Prostate gland (tissue), 2 donors: ENCODE data around the gene LY6G5C. TPM values are rescaled to one million over a fixed set of nuclear protein-coding genes. Genes with fewer than 3 reads are reported as not detected.

Experiments used
- DNase-seq: peaks from one replicate; pipeline ENCODE4 v3.0.0-alpha.2; 2019; ENCODE audit warnings: low spot score
- H3K27ac ChIP-seq, 2 donors: fragments of 200-600 bp; sonication (generic); 2 replicates each; pipeline ENCODE4 v1.5.1; 2017 to 2019
- H3K27me3 ChIP-seq: fragments of 200-600 bp; sonication (generic); replicated peaks from 2 replicates; pipeline ENCODE4 v1.5.1; 2019; ENCODE audit not compliant: insufficient read depth
- H3K36me3 ChIP-seq, 2 donors: fragments of 200-600 bp; sonication (generic); 1 replicate in 1 of 2; 2 replicates in 1 of 2; pipeline versions ENCODE4 v1.5.1 to v1.8.1; 2017 to 2019
- H3K4me1 ChIP-seq: fragments of 200-600 bp; sonication (generic); replicated peaks from 2 replicates; pipeline ENCODE4 v1.5.1; 2019
- H3K4me3 ChIP-seq, 2 donors: fragments of 200-600 bp; sonication (generic); 2 replicates each; pipeline ENCODE4 v1.5.1; 2017 to 2019
- H3K9me3 ChIP-seq: fragments of 200-600 bp; sonication (generic); 2 replicates; pipeline ENCODE4 v1.5.1; 2017
- POLR2A ChIP-seq: fragments of 450-650 bp; IDR thresholded peaks from one replicate; pipeline ENCODE4 v1.6.1; 2016; ENCODE audit warnings: antibody characterized with exemption, mild to moderate bottlenecking
- POLR2AphosphoS5 ChIP-seq: sonication (generic); formaldehyde crosslinking; IDR thresholded peaks from one replicate; pipeline ENCODE4 v1.6.1; 2017; ENCODE audit warnings: antibody characterized with exemption
- WGBS: methylation state at CpG from one replicate; pipeline ENCODE4 v1.1.5; 2018; 5-methylcytosine and 5-hydroxymethylcytosine counted together
- intact Hi-C: fragments of 100-400 bp; cut with DNase I; formaldehyde crosslinking; loops from one replicate; pipeline ENCODE4 v1.14.2; 2022
- total RNA-seq, 2 donors: library from RNA; depleted of rRNA; stranded (reverse); fragments of >200 nt; gene quantifications; one replicate each; pipeline ENCODE4 v1.1.0, GENCODE V29; 2016
- TF ChIP-seq, protein P1 (sequence below), 4 experiments: fragments of 200-600 bp in 2 of 4; fragments of 450-650 bp in 2 of 4; sonication (generic) in 2 of 4; IDR thresholded peaks; 1 replicate in 3 of 4; 2 replicates in 1 of 4; pipeline ENCODE4 v1.5.1; 2016 to 2019; ENCODE audit warnings: antibody characterized with exemption in 4 of 4, mild to moderate bottlenecking in 2 of 4, moderate library complexity in 2 of 4

Gene LY6G5C
- total RNA-seq, 2 donors from 2014 or later, result 1.6 to 2.6 TPM

- intact Hi-C loops, result no loop called here
- no peak for DNase-seq
- TF ChIP-seq POLR2AphosphoS5, result no peak
- no peak for TF ChIP-seq POLR2A
- TF ChIP-seq, protein P1, sequence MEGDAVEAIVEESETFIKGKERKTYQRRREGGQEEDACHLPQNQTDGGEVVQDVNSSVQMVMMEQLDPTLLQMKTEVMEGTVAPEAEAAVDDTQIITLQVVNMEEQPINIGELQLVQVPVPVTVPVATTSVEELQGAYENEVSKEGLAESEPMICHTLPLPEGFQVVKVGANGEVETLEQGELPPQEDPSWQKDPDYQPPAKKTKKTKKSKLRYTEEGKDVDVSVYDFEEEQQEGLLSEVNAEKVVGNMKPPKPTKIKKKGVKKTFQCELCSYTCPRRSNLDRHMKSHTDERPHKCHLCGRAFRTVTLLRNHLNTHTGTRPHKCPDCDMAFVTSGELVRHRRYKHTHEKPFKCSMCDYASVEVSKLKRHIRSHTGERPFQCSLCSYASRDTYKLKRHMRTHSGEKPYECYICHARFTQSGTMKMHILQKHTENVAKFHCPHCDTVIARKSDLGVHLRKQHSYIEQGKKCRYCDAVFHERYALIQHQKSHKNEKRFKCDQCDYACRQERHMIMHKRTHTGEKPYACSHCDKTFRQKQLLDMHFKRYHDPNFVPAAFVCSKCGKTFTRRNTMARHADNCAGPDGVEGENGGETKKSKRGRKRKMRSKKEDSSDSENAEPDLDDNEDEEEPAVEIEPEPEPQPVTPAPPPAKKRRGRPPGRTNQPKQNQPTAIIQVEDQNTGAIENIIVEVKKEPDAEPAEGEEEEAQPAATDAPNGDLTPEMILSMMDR (IDR thresholded peaks at IDR 0.05), result no peak
- Histone ChIP-seq H3K27ac (no peak overlapping the region), H3K4me3 (no peak overlapping the region), H3K36me3 (peaks cover 45 to 78% of the 10 kb centered on the region in 2 donors), H3K27me3 (no peaks in the 10 kb centered on the region), H3K9me3 (no peaks in the 10 kb centered on the region), H3K4me1 (no peaks in the 10 kb centered on the region)
- 88% methylated on average over 17 of the region's 17 CpGs for WGBS
These were observed 36.9 kb downstream of the LY6G5C start for GRCh38 chr6:31643818-31644454.

DNA sequence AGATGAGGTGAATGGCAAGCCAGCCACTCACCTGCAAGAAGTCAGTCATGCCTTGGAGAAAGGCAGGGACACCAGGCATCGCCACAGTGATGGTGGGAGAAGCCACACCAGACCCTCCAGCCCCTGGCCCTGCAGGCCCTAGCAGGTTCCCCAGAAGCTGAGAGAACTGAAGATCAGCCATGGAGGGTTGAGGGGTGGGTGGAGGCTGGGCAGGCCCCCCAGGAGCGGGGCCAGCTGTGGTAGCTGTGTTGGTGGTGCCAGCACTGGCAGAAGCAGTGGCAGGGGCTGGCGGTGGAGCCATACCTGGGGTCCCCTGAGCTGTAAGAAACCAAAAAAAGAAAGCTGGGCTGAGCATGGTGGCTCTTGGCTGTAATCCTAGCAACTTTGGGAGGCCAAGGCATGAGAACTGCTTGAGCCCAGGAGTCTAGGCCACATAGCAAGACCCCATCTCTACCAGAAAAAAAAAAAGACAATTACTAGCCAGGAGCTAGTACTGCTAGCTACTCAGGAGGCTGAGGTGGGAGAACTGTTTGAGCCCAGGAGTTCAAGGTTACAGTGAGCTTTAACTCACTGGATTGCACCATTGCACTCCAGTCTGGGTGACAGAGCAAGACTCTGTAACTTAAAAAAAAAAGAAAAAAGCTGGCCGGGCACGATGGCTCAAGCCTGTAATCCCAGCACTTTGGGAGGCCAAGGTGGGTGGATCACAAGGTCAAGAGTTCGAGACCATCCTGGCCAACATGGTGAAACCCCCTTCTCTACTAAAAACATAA, 37.9 kb downstream of the LY6G5C start:
- Histone ChIP-seq H3K36me3 (peaks cover 37 to 69% of the 10 kb centered on the region in 2 donors), H3K4me3 (no peak overlapping the region), H3K27ac (no peak overlapping the region), H3K9me3 (no peaks in the 10 kb centered on the region), H3K27me3 (no peaks in the 10 kb centered on the region), H3K4me1 (no peaks in the 10 kb centered on the region)
- WGBS, result 91% methylated on average over 6 of the region's 6 CpGs
- DNase-seq, result no peak
- TF ChIP-seq POLR2AphosphoS5, result no peak
- TF ChIP-seq, protein P1 (IDR thresholded peaks at IDR 0.05), result no peak
- TF ChIP-seq POLR2A, result no peak
- intact Hi-C loops, result no loop called here

DNA sequence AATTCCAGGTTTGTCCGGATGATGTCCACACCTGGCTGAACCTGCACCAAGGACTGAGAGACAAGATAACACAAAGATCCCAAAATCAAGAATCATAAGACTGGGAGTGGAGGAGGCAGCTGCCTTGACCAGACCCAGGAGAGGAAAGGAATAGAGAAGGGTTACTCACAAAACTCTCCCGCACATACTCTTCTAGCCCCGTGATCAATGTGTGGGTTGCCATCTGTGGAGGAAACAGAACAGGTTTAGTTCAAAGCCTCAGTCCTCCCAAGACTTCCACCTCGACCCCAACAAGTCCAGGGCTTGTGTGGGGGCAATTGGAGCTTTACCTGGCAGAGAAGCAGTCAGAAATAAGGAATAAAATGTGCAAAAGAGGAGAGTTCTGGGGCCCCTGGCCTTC, 39.5 kb downstream of the LY6G5C start:
- H3K36me3 ChIP-seq, result peaks cover 37 to 64% of the 10 kb centered on the region in 2 donors
- no peak for DNase-seq
- no peaks in the 10 kb centered on the region for H3K9me3 ChIP-seq
- H3K27me3 ChIP-seq, result no peaks in the 10 kb centered on the region
- TF ChIP-seq POLR2AphosphoS5 (no peak), POLR2A (no peak)
- TF ChIP-seq, protein P1 (IDR thresholded peaks at IDR 0.05), result no peak
- H3K27ac ChIP-seq, result no peak overlapping the region
- H3K4me3 ChIP-seq, result no peak overlapping the region
- H3K4me1 ChIP-seq, result no peaks in the 10 kb centered on the region
- WGBS, result 90% methylated on average over 4 of the region's 4 CpGs
- intact Hi-C loops, result no loop called here

GRCh38 chr6:31640612-31641011, 40.3 kb downstream of the LY6G5C start:
- Histone ChIP-seq H3K36me3 (peaks cover 39 to 63% of the 10 kb centered on the region in 2 donors), H3K9me3 (no peaks in the 10 kb centered on the region), H3K27ac (no peak overlapping the region), H3K27me3 (no peaks in the 10 kb centered on the region), H3K4me1 (no peaks in the 10 kb centered on the region), H3K4me3 (no peak overlapping the region)
- 97% methylated on average over 6 of the region's 6 CpGs for WGBS
- intact Hi-C loops, result no loop called here
- TF ChIP-seq POLR2AphosphoS5, result no peak
- TF ChIP-seq, protein P1 (IDR thresholded peaks at IDR 0.05), result no peak
- TF ChIP-seq POLR2A, result no peak
- DNase-seq, result no peak
